ENCODE data around the gene DNAH6.

- no peak for TF ChIP-seq CTCF (IDR thresholded peaks at IDR 0.05; ENCODE audit: insufficient read depth, low read length, poor library complexity, severe bottlenecking)
- TF ChIP-seq EZH2phosphoT487 (conservative IDR thresholded peaks at IDR 0.05; ENCODE audit: low read length): no peak
These were observed 161.9 kb downstream of the DNAH6 start for GRCh38 chr2:84678214-84678613.
